Fibroblast of the aortic adventitia (primary cell): ENCODE data around the gene PPP1R1A. TPM values are rescaled to one million over a fixed set of nuclear protein-coding genes. Genes with fewer than 3 reads are reported as not detected.

ENCODE experiments used
- DNase-seq: peaks from one replicate; pipeline ENCODE4 v3.0.0-alpha.2; 2010; ENCODE audit warnings: low read depth
- H3K4me3 ChIP-seq: 2 replicates; pipeline ENCODE4 v1.5.1; 2011; ENCODE audit warnings: low read depth, mild to moderate bottlenecking, control low read depth, low read length, moderate library complexity
- total RNA-seq: library from RNA; depleted of rRNA; stranded (reverse); fragments of >200 nt; gene quantifications from 2 replicates; pipeline ENCODE4 v1.2.3, GENCODE V29; 2012; ENCODE audit warnings: low replicate concordance
- TF ChIP-seq, protein P1 (sequence below): IDR thresholded peaks from 2 replicates; pipeline ENCODE4 v1.5.1; 2011; ENCODE audit warnings: mild to moderate bottlenecking, low read length, control low read depth, inconsistent platforms; ENCODE audit not compliant: insufficient read depth

Gene PPP1R1A
- total RNA-seq, 1 donor: not detected

DNA sequence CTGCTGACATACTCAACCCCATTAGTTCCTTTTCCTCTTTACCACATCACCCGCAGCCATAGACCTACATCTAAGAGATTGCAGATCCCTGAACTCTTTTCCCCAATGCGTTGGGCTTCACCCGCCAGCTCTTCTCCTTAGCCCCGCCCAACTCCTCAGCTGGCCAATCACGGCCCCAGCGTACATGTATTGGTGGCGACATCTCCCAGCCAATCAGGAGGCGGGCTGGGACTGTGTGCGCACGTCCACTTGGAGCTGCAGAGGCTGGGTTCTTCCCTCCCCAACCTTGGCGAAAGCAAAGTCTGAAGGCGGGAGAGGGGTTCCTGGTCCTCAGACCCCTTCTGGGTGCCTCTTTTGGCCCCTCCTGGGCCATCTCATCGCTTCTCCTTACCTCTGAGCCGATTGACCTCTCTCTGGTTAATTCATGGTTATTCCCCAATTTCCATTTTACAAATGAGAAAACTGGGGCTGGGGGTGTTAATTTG, 28.0 kb downstream of the PPP1R1A start:
- TF ChIP-seq, protein P1, sequence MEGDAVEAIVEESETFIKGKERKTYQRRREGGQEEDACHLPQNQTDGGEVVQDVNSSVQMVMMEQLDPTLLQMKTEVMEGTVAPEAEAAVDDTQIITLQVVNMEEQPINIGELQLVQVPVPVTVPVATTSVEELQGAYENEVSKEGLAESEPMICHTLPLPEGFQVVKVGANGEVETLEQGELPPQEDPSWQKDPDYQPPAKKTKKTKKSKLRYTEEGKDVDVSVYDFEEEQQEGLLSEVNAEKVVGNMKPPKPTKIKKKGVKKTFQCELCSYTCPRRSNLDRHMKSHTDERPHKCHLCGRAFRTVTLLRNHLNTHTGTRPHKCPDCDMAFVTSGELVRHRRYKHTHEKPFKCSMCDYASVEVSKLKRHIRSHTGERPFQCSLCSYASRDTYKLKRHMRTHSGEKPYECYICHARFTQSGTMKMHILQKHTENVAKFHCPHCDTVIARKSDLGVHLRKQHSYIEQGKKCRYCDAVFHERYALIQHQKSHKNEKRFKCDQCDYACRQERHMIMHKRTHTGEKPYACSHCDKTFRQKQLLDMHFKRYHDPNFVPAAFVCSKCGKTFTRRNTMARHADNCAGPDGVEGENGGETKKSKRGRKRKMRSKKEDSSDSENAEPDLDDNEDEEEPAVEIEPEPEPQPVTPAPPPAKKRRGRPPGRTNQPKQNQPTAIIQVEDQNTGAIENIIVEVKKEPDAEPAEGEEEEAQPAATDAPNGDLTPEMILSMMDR: no peak
- peak; percentile 72 for DNase-seq
- H3K4me3 ChIP-seq: peak overlapping the region; percentile 57

DNA sequence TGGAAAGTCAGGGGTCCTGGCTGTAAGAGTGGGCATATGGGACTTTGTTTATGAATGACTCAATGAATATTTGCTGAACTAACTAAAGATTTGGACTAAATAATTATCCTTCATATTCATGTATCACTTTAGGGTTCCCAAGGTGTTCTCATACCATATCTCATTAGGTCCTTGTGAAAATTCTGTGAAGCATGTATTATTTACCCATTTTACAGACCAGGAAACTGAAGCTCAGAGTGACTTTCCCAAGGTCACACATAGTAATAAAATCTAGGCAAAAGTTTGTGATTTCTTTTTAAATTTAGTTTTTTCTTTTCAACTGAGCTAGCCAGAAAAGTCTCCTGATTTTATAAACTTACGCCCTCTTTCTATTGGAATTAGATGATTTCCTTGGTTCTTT, 29.7 kb downstream of the PPP1R1A start:
- no peak for DNase-seq
- TF ChIP-seq, protein P1: no peak

DNA sequence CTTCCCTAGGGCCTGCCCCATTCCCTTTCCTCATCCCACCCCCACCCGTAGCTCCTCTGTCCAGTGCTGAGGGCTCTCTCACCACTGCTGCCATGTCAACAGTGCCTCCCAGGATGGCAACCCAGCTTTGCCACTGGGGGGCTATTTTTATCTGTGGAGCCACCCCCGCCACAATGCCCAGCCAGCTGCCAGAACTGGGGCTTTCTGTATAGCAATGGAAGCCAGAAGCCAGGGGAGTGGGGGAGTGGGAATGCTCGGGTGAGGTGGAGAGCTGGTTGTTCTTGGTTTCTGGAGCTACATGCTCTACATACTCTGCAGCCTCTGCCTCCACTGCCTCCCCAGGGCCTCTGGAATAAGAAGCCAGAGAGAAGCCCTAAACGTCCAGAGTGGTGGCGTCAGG, 30.1 kb downstream of the PPP1R1A start:
- no peak for DNase-seq
- H3K4me3 ChIP-seq: no peak overlapping the region
- TF ChIP-seq, protein P1: no peak

More for the DNA sequence above, 29.7 kb downstream of the PPP1R1A start:
- no peak overlapping the region for H3K4me3 ChIP-seq

DNA sequence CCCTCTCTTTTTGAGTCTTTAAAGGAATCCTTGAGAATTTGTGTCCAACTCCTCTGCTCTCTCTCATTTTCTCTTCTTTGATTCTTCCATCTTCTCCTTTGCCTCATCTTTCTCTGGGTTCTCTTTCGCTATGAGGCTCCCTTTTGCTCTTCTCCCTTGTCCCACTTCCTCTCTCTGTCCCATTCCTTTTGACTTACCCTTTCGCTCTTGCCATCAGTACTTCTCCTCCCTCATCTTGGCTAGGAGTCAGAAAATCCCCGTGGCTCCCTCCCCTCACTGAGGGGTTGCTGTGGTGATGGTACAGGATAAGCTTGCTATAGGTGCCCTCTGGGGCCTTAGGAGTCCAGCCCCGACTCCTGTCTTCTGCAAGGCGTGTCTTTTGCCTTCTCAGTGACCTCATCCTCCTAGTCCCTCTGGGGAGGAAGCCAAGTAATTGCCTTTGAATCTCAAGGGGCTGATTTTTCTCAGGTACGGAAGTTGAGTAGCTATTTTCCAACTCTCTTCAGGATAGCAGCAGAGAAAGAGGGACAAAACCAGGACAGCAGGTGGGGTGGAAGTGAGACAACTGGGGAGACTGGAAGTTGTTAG, 32.7 kb downstream of the PPP1R1A start:
- no peak for DNase-seq
- TF ChIP-seq, protein P1: no peak
- H3K4me3 ChIP-seq: no peak overlapping the region

DNA sequence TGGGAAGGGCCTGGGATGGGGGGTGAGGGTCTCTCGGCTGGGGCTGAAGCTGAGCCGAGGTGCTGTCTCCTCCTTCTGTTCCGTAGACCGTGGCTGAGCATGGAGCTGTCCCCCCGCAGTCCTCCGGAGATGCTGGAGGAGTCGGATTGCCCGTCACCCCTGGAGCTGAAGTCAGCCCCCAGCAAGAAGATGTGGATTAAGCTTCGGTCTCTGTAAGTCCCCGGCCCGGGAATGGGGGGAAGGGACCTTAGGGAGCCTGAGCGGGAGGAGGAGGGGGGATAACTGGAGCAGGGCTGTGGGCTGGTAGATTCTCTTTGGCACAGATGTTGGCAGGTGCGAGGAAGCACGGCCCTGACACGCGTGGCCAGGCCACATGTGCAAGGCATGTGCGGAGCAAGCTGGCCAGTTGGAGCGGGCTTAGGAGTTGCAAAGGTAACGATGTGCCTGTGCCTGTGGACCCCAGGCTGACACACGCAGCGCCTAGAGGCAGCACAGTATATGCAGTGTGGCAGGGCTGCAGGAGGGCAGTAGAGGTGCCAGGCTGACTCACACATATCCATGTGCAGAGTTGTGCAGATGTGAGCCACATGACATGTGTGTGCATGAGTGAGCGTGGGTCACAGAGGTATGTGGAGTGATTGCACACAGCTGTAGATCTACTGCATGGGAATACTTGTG, 38.5 kb downstream of the PPP1R1A start:
- DNase-seq: no peak
- H3K4me3 ChIP-seq: peak overlapping the region; percentile 33
- TF ChIP-seq, protein P1: no peak

DNA sequence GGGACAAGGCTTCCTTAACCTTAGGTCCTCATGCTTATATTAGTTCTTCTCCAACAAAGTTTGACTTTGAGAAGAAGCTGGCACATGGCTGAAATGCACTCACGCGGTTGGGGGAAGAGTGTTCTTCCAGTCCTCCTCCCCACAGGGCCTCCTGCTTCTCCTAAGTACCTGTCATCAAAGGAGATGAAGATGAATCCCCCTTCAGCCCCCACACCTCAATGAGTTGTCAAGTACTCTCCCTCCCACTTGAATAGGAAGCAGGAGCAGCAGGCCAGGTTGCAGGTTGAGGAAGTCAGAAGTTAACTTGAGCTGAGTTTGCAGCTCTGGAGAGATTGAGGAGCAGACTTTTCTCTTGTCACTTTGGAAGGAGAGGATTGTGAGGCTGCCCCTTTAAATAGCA, 41.9 kb downstream of the PPP1R1A start:
- no peak overlapping the region for H3K4me3 ChIP-seq
- no peak for DNase-seq
- TF ChIP-seq, protein P1: no peak
